ENCODE results near the gene TSPO.

Gene TSPO

GRCh38 chr22:43174941-43175531 is 23.7 kb downstream of the TSPO start:
- no peak for DNase-seq (ENCODE audit: low read depth in 4 of 4, low spot score in 1 of 4)

GRCh38 chr22:43176090-43176489 is 24.7 kb downstream of the TSPO start:
- no peak for DNase-seq (ENCODE audit: low read depth in 4 of 4, low spot score in 1 of 4)

GRCh38 chr22:43177479-43177878 is 26.1 kb downstream of the TSPO start:
- no peak for DNase-seq (ENCODE audit: low read depth in 4 of 4, low spot score in 1 of 4)

- no peak for DNase-seq (ENCODE audit: low read depth in 4 of 4, low spot score in 1 of 4)
These were observed 28.0 kb downstream of the TSPO start for GRCh38 chr22:43179146-43179910.

GRCh38 chr22:43179911-43180195 is 28.5 kb downstream of the TSPO start:
- no peak for DNase-seq (ENCODE audit: low read depth in 4 of 4, low spot score in 1 of 4)

- no peak for DNase-seq (ENCODE audit: low read depth in 4 of 4, low spot score in 1 of 4)
These were observed 29.3 kb downstream of the TSPO start for GRCh38 chr22:43180670-43181069.

GRCh38 chr22:43181321-43182076 is 30.1 kb downstream of the TSPO start:
- no peak for DNase-seq (ENCODE audit: low read depth in 4 of 4, low spot score in 1 of 4)

- DNase-seq (ENCODE audit: low read depth in 4 of 4, low spot score in 1 of 4) = no peak
These were observed 30.8 kb downstream of the TSPO start for GRCh38 chr22:43182118-43182517.

- DNase-seq (ENCODE audit: low read depth in 4 of 4, low spot score in 1 of 4) = no peak
These were observed 31.4 kb downstream of the TSPO start for GRCh38 chr22:43182726-43183125.

- no peak for DNase-seq (ENCODE audit: low read depth in 4 of 4, low spot score in 1 of 4)
These were observed 32.3 kb downstream of the TSPO start for GRCh38 chr22:43183496-43184277.

GRCh38 chr22:43185860-43186261 is 34.5 kb downstream of the TSPO start:
- no peak for DNase-seq (ENCODE audit: low read depth in 4 of 4, low spot score in 1 of 4)

- peak; percentile 16 to 47 (median 44) for DNase-seq (ENCODE audit: low read depth in 4 of 4, low spot score in 1 of 4)
These were observed 35.2 kb downstream of the TSPO start, which contains the start of gene TTLL12 for GRCh38 chr22:43186272-43187170. Gene TTLL12 (minus strand): TSS chr22:43187134. CDS start chr22:43187069, 65 bp downstream.

- DNase-seq (ENCODE audit: low read depth in 4 of 4, low spot score in 1 of 4) = peak; percentile 92 to 96 (median 94)
These were observed 36.1 kb downstream of the TSPO start for GRCh38 chr22:43187171-43188099.

- no peak for DNase-seq (ENCODE audit: low read depth in 4 of 4, low spot score in 1 of 4)
These were observed 37.6 kb downstream of the TSPO start for GRCh38 chr22:43188829-43189545.

GRCh38 chr22:43191831-43192230 is 40.5 kb downstream of the TSPO start:
- no peak for DNase-seq (ENCODE audit: low read depth in 4 of 4, low spot score in 1 of 4)

- DNase-seq (ENCODE audit: low read depth in 4 of 4, low spot score in 1 of 4) = no peak
These were observed 46.0 kb downstream of the TSPO start for GRCh38 chr22:43197271-43197941.

GRCh38 chr22:43198126-43198525 is 46.8 kb downstream of the TSPO start:
- DNase-seq (ENCODE audit: low read depth in 4 of 4, low spot score in 1 of 4) = no peak

- DNase-seq (ENCODE audit: low read depth in 4 of 4, low spot score in 1 of 4) = no peak
These were observed 47.6 kb downstream of the TSPO start for GRCh38 chr22:43198936-43199335.
